ENCODE results near the gene NOXA1. TPM values are rescaled to one million over a fixed set of nuclear protein-coding genes. Genes with fewer than 3 reads are reported as not detected.

Gene NOXA1
- total RNA-seq, 1 donor from 2014 or later: 0.89 TPM

- no peak for DNase-seq (ENCODE audit: low read depth, low spot score)
- Mint-ChIP-seq H3K4me1 (peaks cover 8% of the 10 kb centered on the region), H3K36me3 (ENCODE audit: low read depth) (no peaks in the 10 kb centered on the region), H3K9me3 (no peaks in the 10 kb centered on the region), H3K27ac (ENCODE audit: unreplicated experiment) (peak overlapping the region; percentile 4), H3K27me3 (ENCODE audit: low read depth) (peaks cover 3% of the 10 kb centered on the region), H3K4me3 (peak overlapping the region; percentile 88)
- TF ChIP-seq CTCF (conservative IDR thresholded peaks at IDR 0.05): no peak
Measured at GRCh38 chr9:137421838-137422603, 1.2 kb upstream of the NOXA1 start.

DNA sequence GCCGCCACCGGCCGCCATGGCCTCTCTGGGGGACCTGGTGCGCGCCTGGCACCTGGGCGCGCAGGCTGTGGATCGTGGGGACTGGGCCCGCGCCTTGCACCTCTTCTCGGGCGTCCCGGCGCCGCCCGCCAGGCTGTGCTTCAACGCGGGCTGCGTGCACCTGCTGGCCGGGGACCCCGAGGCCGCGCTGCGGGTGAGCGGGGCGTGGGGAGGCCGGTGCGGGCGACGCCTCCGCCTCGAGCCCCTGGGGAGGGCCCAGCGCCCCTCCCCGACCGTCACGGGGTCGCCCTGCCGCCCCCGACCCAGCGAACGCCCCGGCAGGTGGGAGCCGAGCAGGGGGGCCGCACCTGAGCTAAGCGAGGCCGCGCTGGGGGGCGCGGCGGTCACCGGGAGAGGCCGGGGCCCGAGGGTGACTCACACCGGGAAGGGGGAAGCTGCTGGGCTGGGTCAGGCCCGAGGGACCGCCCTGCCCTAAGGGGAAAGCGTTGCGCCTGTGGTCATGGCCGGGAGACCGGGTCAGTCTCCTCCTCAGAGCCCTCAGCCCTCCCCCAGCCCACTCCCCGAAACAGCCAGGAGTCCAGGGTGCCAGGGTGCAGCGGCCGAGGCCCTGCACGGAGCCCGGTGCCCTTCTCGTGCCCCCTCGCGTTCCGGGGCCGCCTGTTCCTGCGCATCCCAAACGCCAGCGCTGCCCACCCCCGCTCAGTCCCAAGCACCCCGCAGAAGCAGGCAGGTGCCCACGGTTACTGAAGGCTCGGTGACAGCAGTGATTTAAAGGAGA is 510 bp downstream of the NOXA1 start:
- Mint-ChIP-seq H3K36me3 (ENCODE audit: low read depth) (no peaks in the 10 kb centered on the region), H3K27me3 (ENCODE audit: low read depth) (peaks cover 3% of the 10 kb centered on the region), H3K27ac (ENCODE audit: unreplicated experiment) (no peak overlapping the region), H3K4me1 (peaks cover 8% of the 10 kb centered on the region), H3K9me3 (no peaks in the 10 kb centered on the region), H3K4me3 (peak overlapping the region; percentile 83)
- TF ChIP-seq CTCF (conservative IDR thresholded peaks at IDR 0.05): no peak
- no peak for DNase-seq (ENCODE audit: low read depth, low spot score)

DNA sequence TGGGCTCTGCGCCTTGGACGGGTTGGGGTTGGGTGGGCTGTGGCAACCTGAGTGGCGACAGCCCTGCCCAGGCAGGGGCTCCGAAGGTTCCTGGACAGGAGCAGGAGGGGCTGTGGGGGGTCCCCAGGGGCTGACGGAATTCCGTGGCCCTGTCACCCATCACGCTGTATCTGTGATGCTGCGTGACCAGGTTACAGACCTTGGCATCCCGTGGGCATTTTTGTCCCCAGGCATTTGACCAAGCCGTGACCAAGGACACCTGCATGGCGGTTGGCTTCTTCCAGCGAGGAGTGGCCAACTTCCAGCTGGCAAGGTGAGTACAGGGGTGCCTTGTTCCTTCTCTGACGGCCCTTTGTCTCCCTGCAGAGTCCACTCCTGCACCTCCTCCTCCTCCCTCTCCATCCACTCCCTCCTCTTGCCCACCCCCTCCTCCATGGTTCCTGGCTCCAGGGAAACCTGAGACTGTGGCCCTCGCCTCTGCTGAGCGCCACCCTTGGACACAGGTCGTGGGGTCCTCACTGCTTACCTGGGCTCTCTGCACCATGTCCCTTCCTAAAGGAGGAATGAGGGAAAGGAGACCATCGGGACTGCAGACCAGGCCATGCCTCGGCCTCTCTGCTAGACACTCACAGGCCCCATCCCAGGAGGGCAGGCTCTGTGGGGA is 3.0 kb downstream of the NOXA1 start:
- Mint-ChIP-seq H3K27me3 (ENCODE audit: low read depth) (peaks cover 3% of the 10 kb centered on the region), H3K4me3 (no peak overlapping the region), H3K27ac (ENCODE audit: unreplicated experiment) (no peak overlapping the region), H3K9me3 (no peaks in the 10 kb centered on the region), H3K36me3 (ENCODE audit: low read depth) (no peaks in the 10 kb centered on the region), H3K4me1 (peaks cover 8% of the 10 kb centered on the region)
- TF ChIP-seq CTCF (conservative IDR thresholded peaks at IDR 0.05): no peak
- DNase-seq (ENCODE audit: low read depth, low spot score): no peak

DNA sequence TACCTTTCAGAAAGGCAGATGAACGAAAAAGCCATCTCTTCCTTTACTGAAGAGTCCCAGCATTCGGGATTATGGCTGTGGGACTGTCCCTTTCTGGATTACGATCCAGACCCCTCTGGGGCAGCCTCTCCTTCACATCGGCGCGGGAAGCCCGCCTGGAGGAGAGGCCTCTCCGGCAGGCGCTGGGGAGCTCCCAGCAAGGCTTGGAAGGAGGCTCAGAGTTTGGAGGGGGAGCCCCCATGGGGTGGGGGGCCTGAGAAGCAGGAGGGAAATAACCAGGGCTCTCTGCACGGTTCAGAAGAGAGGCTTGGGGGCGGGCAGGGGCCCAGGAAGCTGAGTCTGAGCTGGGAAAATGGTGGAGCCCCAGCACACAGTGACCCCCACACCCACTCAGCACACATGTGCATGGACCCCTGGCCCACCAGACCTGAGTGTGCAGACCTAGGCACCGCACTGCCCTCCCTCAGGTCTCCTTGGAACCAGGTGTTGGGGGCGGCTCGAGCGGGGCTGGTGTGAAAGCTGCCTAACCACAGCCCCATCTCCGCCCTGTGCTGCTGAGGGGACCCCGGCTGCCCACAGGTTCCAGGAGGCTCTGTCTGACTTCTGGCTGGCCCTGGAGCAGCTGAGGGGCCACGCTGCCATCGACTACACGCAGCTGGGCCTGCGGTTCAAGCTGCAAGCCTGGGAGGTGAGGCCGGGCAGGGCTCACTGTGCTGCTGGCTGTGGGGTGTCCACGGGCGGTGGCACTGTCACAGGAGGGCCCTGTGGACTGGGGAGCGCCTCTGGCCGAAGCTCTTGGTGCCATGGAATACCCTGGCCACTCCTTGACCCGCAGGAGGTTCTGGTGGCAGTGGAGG is 4.5 kb downstream of the NOXA1 start:
- Mint-ChIP-seq H3K27me3 (ENCODE audit: low read depth) (peaks cover 3% of the 10 kb centered on the region), H3K27ac (ENCODE audit: unreplicated experiment) (no peak overlapping the region), H3K36me3 (ENCODE audit: low read depth) (no peaks in the 10 kb centered on the region), H3K4me1 (no peaks in the 10 kb centered on the region), H3K9me3 (no peaks in the 10 kb centered on the region), H3K4me3 (no peak overlapping the region)
- no peak for TF ChIP-seq CTCF (conservative IDR thresholded peaks at IDR 0.05)
- no peak for DNase-seq (ENCODE audit: low read depth, low spot score)

GRCh38 chr9:137428311-137428630 is 5.1 kb downstream of the NOXA1 start:
- Mint-ChIP-seq H3K4me1 (no peaks in the 10 kb centered on the region), H3K36me3 (ENCODE audit: low read depth) (no peaks in the 10 kb centered on the region), H3K27me3 (ENCODE audit: low read depth) (peaks cover 3% of the 10 kb centered on the region), H3K4me3 (no peak overlapping the region), H3K27ac (ENCODE audit: unreplicated experiment) (no peak overlapping the region), H3K9me3 (no peaks in the 10 kb centered on the region)
- DNase-seq (ENCODE audit: low read depth, low spot score): no peak
- TF ChIP-seq CTCF (conservative IDR thresholded peaks at IDR 0.05): no peak

Measured in neural crest cell (in vitro differentiated cells).